HG03354 (cell line): ENCODE data around the gene TMCC3.
A peak's percentile ranks its signal among the peaks of the same experiment; 100 is the strongest.
"Not testable (repeated sequence)": the region's sequence is repeated elsewhere in the genome, so short reads cannot be mapped to it uniquely, and the experiment has no call there.

Experiments used
- ATAC-seq: cut with Tn5 transposase; IDR thresholded peaks from one replicate; pipeline ENCODE4 v1.9.1; 2021; ENCODE audit warnings: mild to moderate bottlenecking; ENCODE audit not compliant: unreplicated experiment, poor library complexity, severe bottlenecking

TMCC3 gene

GRCh38 chr12:94650143-94651056, at the start of gene TMCC3:
Gene TMCC3 (minus strand): TSS chr12:94650557. CDS start chr12:94650430, 127 bp downstream.
- peak; percentile 66 for ATAC-seq

- ATAC-seq: no peak
These were observed 49.4 kb upstream of the TMCC3 start for GRCh38 chr12:94699801-94700200.

GRCh38 chr12:94698578-94698977, 48.2 kb upstream of the TMCC3 start:
- ATAC-seq: no peak

- no peak for ATAC-seq
These were observed 47.3 kb upstream of the TMCC3 start for GRCh38 chr12:94697631-94698030.

- ATAC-seq: no peak
These were observed 44.4 kb upstream of the TMCC3 start for GRCh38 chr12:94694732-94695131.

GRCh38 chr12:94692826-94693225, 42.5 kb upstream of the TMCC3 start:
- ATAC-seq: not testable (repeated sequence)

GRCh38 chr12:94690198-94690771, 39.9 kb upstream of the TMCC3 start:
- ATAC-seq: no peak

- ATAC-seq: no peak
These were observed 39.3 kb upstream of the TMCC3 start for GRCh38 chr12:94689646-94690036.

- ATAC-seq: no peak
These were observed 38.8 kb upstream of the TMCC3 start for GRCh38 chr12:94689002-94689645.

- ATAC-seq: no peak
These were observed 37.5 kb upstream of the TMCC3 start for GRCh38 chr12:94687891-94688290.

GRCh38 chr12:94686834-94687628, 36.7 kb upstream of the TMCC3 start:
- ATAC-seq: no peak

GRCh38 chr12:94684416-94685142, 34.2 kb upstream of the TMCC3 start:
- ATAC-seq: no peak

GRCh38 chr12:94679554-94680195, 29.3 kb upstream of the TMCC3 start:
- no peak for ATAC-seq

- ATAC-seq: no peak
These were observed 28.5 kb upstream of the TMCC3 start for GRCh38 chr12:94678849-94679248.

- no peak for ATAC-seq
These were observed 28.0 kb upstream of the TMCC3 start for GRCh38 chr12:94678379-94678778.

GRCh38 chr12:94677778-94678177, 27.4 kb upstream of the TMCC3 start:
- ATAC-seq: no peak

- no peak for ATAC-seq
These were observed 26.6 kb upstream of the TMCC3 start for GRCh38 chr12:94676922-94677321.

- ATAC-seq: peak; percentile 69
These were observed 25.8 kb upstream of the TMCC3 start for GRCh38 chr12:94676031-94676641.
